ENCODE results near the gene RNF34.

The RNF34 gene

DNA sequence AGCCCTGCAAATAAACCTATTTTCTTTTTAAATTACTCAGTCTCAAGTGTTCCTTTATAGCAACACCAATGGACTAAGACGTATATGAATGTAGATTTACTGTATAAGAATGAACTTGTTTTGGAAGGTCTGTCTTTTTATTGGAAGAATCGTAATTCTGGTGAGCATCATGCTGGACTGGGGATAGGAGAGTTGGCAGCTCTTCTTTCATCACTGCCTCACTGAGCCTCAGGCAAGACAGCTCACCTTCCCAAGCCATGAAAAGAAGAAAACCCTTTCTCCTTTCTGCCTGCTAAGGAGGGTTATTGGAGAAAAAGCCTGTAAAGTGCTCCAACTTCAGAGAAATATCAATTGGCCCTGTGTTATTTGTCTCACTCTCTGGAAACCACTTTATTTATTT lies 9.1 kb upstream of the RNF34 start:
- no peak overlapping the region for H3K27ac ChIP-seq (ENCODE audit: low read depth, low read length, severe bottlenecking)

GRCh38 chr12:121391619-121392324 lies 8.1 kb upstream of the RNF34 start:
- Histone ChIP-seq H3K4me3 (ENCODE audit: extremely low read depth, insufficient read depth, low read length, poor library complexity, severe bottlenecking) (no peak overlapping the region), H3K27ac (ENCODE audit: low read depth, low read length, severe bottlenecking) (no peak overlapping the region), H3K4me1 (ENCODE audit: control insufficient read depth, insufficient read depth, low read length, poor library complexity, severe bottlenecking) (peaks cover 5% of the 10 kb centered on the region), H3K36me3 (ENCODE audit: control insufficient read depth, insufficient read depth, low read length) (no peaks in the 10 kb centered on the region), H3K9me3 (ENCODE audit: control insufficient read depth, low read length) (no peaks in the 10 kb centered on the region)
- 94 to 95% methylated on average over 5 to 9 of the region's 10 CpGs for WGBS, 2 experiments (ENCODE audit: insufficient coverage in 2 of 2)

More for the DNA sequence above, 9.1 kb upstream of the RNF34 start:
- H3K4me3 ChIP-seq (ENCODE audit: extremely low read depth, insufficient read depth, low read length, poor library complexity, severe bottlenecking): no peak overlapping the region
- 80% methylated on average over 1 of the region's 2 CpGs; no CpG with 5 or more reads in 1 of the 2 experiments for WGBS, 2 experiments (ENCODE audit: insufficient coverage in 2 of 2)
- no peaks in the 10 kb centered on the region for H3K9me3 ChIP-seq (ENCODE audit: control insufficient read depth, low read length)
- peaks cover 5% of the 10 kb centered on the region for H3K4me1 ChIP-seq (ENCODE audit: control insufficient read depth, insufficient read depth, low read length, poor library complexity, severe bottlenecking)
- H3K36me3 ChIP-seq (ENCODE audit: control insufficient read depth, insufficient read depth, low read length): no peaks in the 10 kb centered on the region

- Histone ChIP-seq H3K4me1 (ENCODE audit: control insufficient read depth, insufficient read depth, low read length, poor library complexity, severe bottlenecking) (peaks cover 5% of the 10 kb centered on the region), H3K27ac (ENCODE audit: low read depth, low read length, severe bottlenecking) (no peak overlapping the region), H3K9me3 (ENCODE audit: control insufficient read depth, low read length) (no peaks in the 10 kb centered on the region), H3K36me3 (ENCODE audit: control insufficient read depth, insufficient read depth, low read length) (no peaks in the 10 kb centered on the region), H3K4me3 (ENCODE audit: extremely low read depth, insufficient read depth, low read length, poor library complexity, severe bottlenecking) (no peak overlapping the region)
- 86% methylated on average over 1 of the region's 3 CpGs; no CpG with 5 or more reads in 1 of the 2 experiments for WGBS, 2 experiments (ENCODE audit: insufficient coverage in 2 of 2)
These were observed 7.6 kb upstream of the RNF34 start for GRCh38 chr12:121392325-121392716.

DNA sequence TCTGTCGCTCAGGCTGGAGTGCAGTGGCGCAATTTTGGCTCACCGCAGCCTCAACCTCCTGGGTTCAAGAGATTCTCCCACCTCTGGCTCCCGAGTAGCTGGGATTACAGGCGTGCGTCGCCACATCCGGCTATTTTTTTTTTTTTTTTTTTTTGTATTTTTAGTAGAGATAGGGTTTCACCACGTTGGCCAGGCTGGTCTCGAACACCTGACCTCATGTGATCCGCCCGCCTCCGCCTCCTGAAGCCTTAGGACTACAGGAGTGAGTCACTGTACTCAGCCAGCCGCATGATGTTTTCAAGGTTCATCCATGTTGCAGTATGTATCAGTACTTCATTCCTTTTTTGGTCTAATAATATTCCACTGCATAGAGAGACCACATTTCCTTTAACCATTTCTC lies 2.4 kb upstream of the RNF34 start:
- WGBS, 2 experiments (ENCODE audit: insufficient coverage in 2 of 2): 97 to 98% methylated on average over 7 to 9 of the region's 14 CpGs
- Histone ChIP-seq H3K9me3 (ENCODE audit: control insufficient read depth, low read length) (no peaks in the 10 kb centered on the region), H3K36me3 (ENCODE audit: control insufficient read depth, insufficient read depth, low read length) (no peaks in the 10 kb centered on the region), H3K4me3 (ENCODE audit: extremely low read depth, insufficient read depth, low read length, poor library complexity, severe bottlenecking) (no peak overlapping the region), H3K4me1 (ENCODE audit: control insufficient read depth, insufficient read depth, low read length, poor library complexity, severe bottlenecking) (peaks cover 7% of the 10 kb centered on the region), H3K27ac (ENCODE audit: low read depth, low read length, severe bottlenecking) (no peak overlapping the region)

DNA sequence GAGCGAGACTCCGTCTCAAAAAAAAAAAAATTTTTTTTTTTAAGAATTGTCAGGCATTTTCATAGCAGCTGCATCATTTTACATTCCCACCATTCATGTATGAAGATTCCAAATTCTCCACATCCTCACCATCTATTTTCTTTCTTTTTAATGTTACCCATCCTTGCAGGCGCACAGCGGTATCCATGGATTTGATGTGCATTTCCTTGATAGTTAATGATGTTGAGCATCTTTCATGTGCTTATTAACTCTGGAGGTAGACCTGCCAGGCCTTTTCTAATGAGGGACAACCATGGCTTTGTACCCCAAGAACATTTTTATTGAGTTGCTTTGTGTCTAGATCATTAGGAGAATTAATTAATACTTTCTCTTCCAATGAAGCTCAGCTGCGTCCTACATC lies 1.6 kb upstream of the RNF34 start:
- Histone ChIP-seq H3K9me3 (ENCODE audit: control insufficient read depth, low read length) (no peaks in the 10 kb centered on the region), H3K4me3 (ENCODE audit: extremely low read depth, insufficient read depth, low read length, poor library complexity, severe bottlenecking) (no peak overlapping the region), H3K36me3 (ENCODE audit: control insufficient read depth, insufficient read depth, low read length) (peaks cover under 1% of the 10 kb centered on the region), H3K4me1 (ENCODE audit: control insufficient read depth, insufficient read depth, low read length, poor library complexity, severe bottlenecking) (peaks cover 7% of the 10 kb centered on the region), H3K27ac (ENCODE audit: low read depth, low read length, severe bottlenecking) (no peak overlapping the region)
- 93% methylated on average over 2 to 3 of the region's 5 CpGs for WGBS, 2 experiments (ENCODE audit: insufficient coverage in 2 of 2)

DNA sequence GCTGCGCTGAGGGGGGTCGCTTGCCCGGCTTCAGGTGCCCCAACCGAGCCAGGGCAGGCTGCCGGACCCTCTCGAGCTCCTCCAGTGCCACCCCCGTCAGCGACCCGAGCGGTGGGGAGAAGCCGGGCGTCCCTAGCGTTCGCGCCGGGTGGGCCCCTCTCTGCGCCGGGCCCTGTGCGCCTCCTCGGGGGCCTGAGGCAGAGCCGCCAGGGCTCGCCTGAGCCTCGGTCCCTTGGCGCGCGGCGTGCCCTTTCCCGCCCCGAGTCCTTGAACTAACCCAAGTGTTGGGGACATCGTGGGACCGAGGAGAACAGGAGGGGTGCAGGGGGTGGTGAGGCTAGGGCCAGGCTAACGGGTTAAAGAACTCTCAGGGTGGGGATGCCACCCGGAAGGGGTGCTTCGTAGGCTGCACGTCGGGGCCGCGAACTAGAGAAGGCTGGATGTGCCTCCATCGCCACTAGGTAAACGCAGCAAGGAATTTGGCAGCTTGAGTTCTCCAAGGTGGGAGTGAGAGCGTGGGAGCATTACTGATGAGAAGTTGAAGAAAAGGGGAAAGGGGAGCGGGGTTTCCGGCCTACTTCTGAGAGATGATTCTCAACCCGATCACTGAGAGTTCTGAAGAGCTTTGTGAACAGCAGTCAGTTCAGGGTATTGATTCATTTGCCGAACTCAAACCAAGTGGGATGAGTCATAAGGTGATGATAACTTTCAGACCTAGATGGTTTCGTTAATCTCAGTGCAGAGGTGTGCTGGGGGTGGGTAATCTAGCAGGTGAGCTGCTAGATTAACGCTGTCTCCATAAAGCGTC lies 618 bp downstream of the RNF34 start:
- Histone ChIP-seq H3K27ac (ENCODE audit: low read depth, low read length, severe bottlenecking) (peak overlapping the region; percentile 71), H3K9me3 (ENCODE audit: control insufficient read depth, low read length) (no peaks in the 10 kb centered on the region), H3K36me3 (ENCODE audit: control insufficient read depth, insufficient read depth, low read length) (peaks cover 22% of the 10 kb centered on the region), H3K4me3 (ENCODE audit: extremely low read depth, insufficient read depth, low read length, poor library complexity, severe bottlenecking) (peak overlapping the region; percentile 90), H3K4me1 (ENCODE audit: control insufficient read depth, insufficient read depth, low read length, poor library complexity, severe bottlenecking) (peaks cover 7% of the 10 kb centered on the region)
- WGBS, 2 experiments (ENCODE audit: insufficient coverage in 2 of 2): 1 to 3% methylated on average over 32 to 35 of the region's 48 CpGs

- peaks cover 46% of the 10 kb centered on the region for H3K36me3 ChIP-seq (ENCODE audit: control insufficient read depth, insufficient read depth, low read length)
- WGBS, 2 experiments (ENCODE audit: insufficient coverage in 2 of 2): 80 to 100% methylated on average over 2 to 3 of the region's 5 CpGs
- H3K9me3 ChIP-seq (ENCODE audit: control insufficient read depth, low read length): no peaks in the 10 kb centered on the region
- peaks cover 7% of the 10 kb centered on the region for H3K4me1 ChIP-seq (ENCODE audit: control insufficient read depth, insufficient read depth, low read length, poor library complexity, severe bottlenecking)
- H3K27ac ChIP-seq (ENCODE audit: low read depth, low read length, severe bottlenecking): no peak overlapping the region
- H3K4me3 ChIP-seq (ENCODE audit: extremely low read depth, insufficient read depth, low read length, poor library complexity, severe bottlenecking): no peak overlapping the region
These were observed 3.8 kb downstream of the RNF34 start for GRCh38 chr12:121403721-121404120.

DNA sequence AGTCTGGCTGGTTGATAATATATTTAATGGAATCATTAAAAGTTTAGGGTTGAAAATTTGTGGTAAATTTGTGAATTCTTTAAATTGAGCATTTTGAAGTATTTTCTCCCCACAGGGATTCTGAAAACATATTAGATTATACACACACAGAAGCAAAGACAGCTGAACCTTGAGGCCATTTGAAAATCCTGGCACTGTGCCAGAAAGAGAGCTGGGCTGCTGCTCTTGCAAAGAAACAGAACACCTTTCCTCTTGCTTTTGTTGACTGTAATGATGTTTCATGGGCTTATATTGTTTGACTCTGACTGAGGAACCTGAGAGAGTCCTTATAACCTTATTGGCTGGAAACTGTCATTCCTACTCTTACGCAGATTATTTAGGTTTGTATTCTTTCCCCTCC lies 4.8 kb downstream of the RNF34 start:
- H3K4me1 ChIP-seq (ENCODE audit: control insufficient read depth, insufficient read depth, low read length, poor library complexity, severe bottlenecking): peaks cover 7% of the 10 kb centered on the region
- no peak overlapping the region for H3K27ac ChIP-seq (ENCODE audit: low read depth, low read length, severe bottlenecking)
- H3K36me3 ChIP-seq (ENCODE audit: control insufficient read depth, insufficient read depth, low read length): peaks cover 51% of the 10 kb centered on the region
- no peak overlapping the region for H3K4me3 ChIP-seq (ENCODE audit: extremely low read depth, insufficient read depth, low read length, poor library complexity, severe bottlenecking)
- WGBS, 2 experiments (ENCODE audit: insufficient coverage in 2 of 2): no CpG with 5 or more reads among the region's 1 CpG
- no peaks in the 10 kb centered on the region for H3K9me3 ChIP-seq (ENCODE audit: control insufficient read depth, low read length)

DNA sequence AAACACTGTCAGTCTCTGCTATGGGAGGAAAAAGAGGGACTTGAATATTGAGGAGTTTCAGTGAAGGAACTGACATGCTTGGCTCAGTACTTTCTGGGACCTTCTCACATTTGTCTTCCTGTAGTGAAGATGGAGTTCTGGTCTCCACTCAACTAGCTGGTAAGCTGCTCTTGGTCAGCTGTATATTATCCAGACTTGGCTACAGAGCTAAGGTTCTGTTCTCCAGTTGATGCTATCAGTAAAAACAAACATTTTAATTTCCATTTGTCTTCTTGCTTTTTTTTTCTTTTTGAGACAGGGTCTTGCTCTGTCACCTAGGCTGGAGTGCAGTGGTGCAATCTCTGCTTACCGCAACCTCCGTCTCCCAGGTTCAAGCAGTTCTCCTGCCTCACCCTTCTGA lies 5.3 kb downstream of the RNF34 start:
- Histone ChIP-seq H3K4me1 (ENCODE audit: control insufficient read depth, insufficient read depth, low read length, poor library complexity, severe bottlenecking) (peaks cover 7% of the 10 kb centered on the region), H3K36me3 (ENCODE audit: control insufficient read depth, insufficient read depth, low read length) (peaks cover 51% of the 10 kb centered on the region), H3K27ac (ENCODE audit: low read depth, low read length, severe bottlenecking) (no peak overlapping the region), H3K9me3 (ENCODE audit: control insufficient read depth, low read length) (no peaks in the 10 kb centered on the region), H3K4me3 (ENCODE audit: extremely low read depth, insufficient read depth, low read length, poor library complexity, severe bottlenecking) (no peak overlapping the region)
- 83% methylated on average over 1 to 2 of the region's 2 CpGs for WGBS, 2 experiments (ENCODE audit: insufficient coverage in 2 of 2)

GRCh38 chr12:121413917-121414316 lies 14.0 kb downstream of the RNF34 start:
- Histone ChIP-seq H3K4me1 (ENCODE audit: control insufficient read depth, insufficient read depth, low read length, poor library complexity, severe bottlenecking) (no peaks in the 10 kb centered on the region), H3K4me3 (ENCODE audit: extremely low read depth, insufficient read depth, low read length, poor library complexity, severe bottlenecking) (no peak overlapping the region), H3K27ac (ENCODE audit: low read depth, low read length, severe bottlenecking) (no peak overlapping the region), H3K9me3 (ENCODE audit: control insufficient read depth, low read length) (no peaks in the 10 kb centered on the region), H3K36me3 (ENCODE audit: control insufficient read depth, insufficient read depth, low read length) (peaks cover 57% of the 10 kb centered on the region)
- WGBS, 2 experiments (ENCODE audit: insufficient coverage in 2 of 2): 100% methylated on average over 1 of the region's 1 CpG; no CpG with 5 or more reads in 1 of the 2 experiments

DNA sequence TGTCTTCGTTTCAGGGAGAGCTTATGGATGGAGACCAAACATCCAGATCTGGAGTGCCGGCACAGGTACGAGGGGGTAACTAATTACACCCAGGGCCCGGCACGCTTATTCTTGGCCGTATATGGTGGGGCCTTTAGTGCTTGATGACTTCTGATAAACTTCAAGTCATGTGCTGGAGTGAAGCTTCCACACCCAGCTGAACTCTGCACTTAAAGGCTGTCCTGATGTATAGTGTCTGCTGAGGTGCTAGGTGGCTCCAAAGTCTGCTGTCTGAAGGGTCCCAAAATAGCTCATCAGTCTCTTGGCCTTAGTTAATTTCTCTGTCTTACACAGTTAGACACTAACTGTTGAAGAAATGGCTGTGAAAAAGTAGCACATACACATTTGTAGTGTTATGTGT lies 17.9 kb downstream of the RNF34 start:
- Histone ChIP-seq H3K27ac (ENCODE audit: low read depth, low read length, severe bottlenecking) (no peak overlapping the region), H3K36me3 (ENCODE audit: control insufficient read depth, insufficient read depth, low read length) (peaks cover 81% of the 10 kb centered on the region)
- WGBS, 2 experiments (ENCODE audit: insufficient coverage in 2 of 2): 98% methylated on average over 6 of the region's 6 CpGs

More for the DNA sequence above, 17.9 kb downstream of the RNF34 start:
- no peaks in the 10 kb centered on the region for H3K4me1 ChIP-seq (ENCODE audit: control insufficient read depth, insufficient read depth, low read length, poor library complexity, severe bottlenecking)
- no peaks in the 10 kb centered on the region for H3K9me3 ChIP-seq (ENCODE audit: control insufficient read depth, low read length)
- H3K4me3 ChIP-seq (ENCODE audit: extremely low read depth, insufficient read depth, low read length, poor library complexity, severe bottlenecking): no peak overlapping the region
